Measurements from ENCODE around the gene B3GNT3.

Gene B3GNT3

GRCh38 chr19:17861542-17862402 is 66.8 kb downstream of the B3GNT3 start:
- DNase-seq, result no peak

- DNase-seq, result no peak
These were observed 68.0 kb downstream of the B3GNT3 start for GRCh38 chr19:17862711-17863519.

Data from CD4-positive, alpha-beta T cell treated with Interleukin-10 for 1 hour (primary cell).